NCI-H1694 treated with DMSO at 0.1 percent for 48 hours (cell line): ENCODE results near the gene PCED1B.
"Not testable (repeated sequence)": the region's sequence is repeated elsewhere in the genome, so short reads cannot be mapped to it uniquely, and the experiment has no call there.

Experiments used
- DNase-seq: peaks from one replicate; lab custom pipeline; 2025; lab: John Stamatoyannopoulos, UW

The PCED1B gene

GRCh38 chr12:47079468-47079980 lies at the start of gene PCED1B, which contains the start of gene AMIGO2:
Gene PCED1B, plus strand, starts transcription at chr12:47079621. Its CDS starts 155,443 bp downstream, at chr12:47235064.
Gene AMIGO2, minus strand, starts transcription at chr12:47079959. Its CDS starts 957 bp downstream, at chr12:47079002.
- DNase-seq: no peak

GRCh38 chr12:47029903-47030302 lies 49.5 kb upstream of the PCED1B start:
- DNase-seq: no peak

- no peak for DNase-seq
Observed at GRCh38 chr12:47032644-47033043, 46.8 kb upstream of the PCED1B start.

GRCh38 chr12:47033081-47033480 lies 46.3 kb upstream of the PCED1B start:
- no peak for DNase-seq

- DNase-seq: no peak
Observed at GRCh38 chr12:47033789-47034555, 45.4 kb upstream of the PCED1B start.

- no peak for DNase-seq
Observed at GRCh38 chr12:47034661-47035060, 44.8 kb upstream of the PCED1B start.

- no peak for DNase-seq
Observed at GRCh38 chr12:47035484-47035883, 43.9 kb upstream of the PCED1B start.

GRCh38 chr12:47038270-47038748 lies 41.1 kb upstream of the PCED1B start:
- DNase-seq: no peak

GRCh38 chr12:47039079-47039478 lies 40.3 kb upstream of the PCED1B start:
- DNase-seq: no peak

- DNase-seq: no peak
Observed at GRCh38 chr12:47039756-47040155, 39.7 kb upstream of the PCED1B start.

- no peak for DNase-seq
Observed at GRCh38 chr12:47041327-47041726, 38.1 kb upstream of the PCED1B start.

- no peak for DNase-seq
Observed at GRCh38 chr12:47048541-47048940, 30.9 kb upstream of the PCED1B start.

GRCh38 chr12:47051291-47051690 lies 28.1 kb upstream of the PCED1B start:
- DNase-seq: not testable (repeated sequence)

GRCh38 chr12:47052274-47052673 lies 27.1 kb upstream of the PCED1B start:
- no peak for DNase-seq

- no peak for DNase-seq
Observed at GRCh38 chr12:47053961-47054360, 25.5 kb upstream of the PCED1B start.

GRCh38 chr12:47054659-47055058 lies 24.8 kb upstream of the PCED1B start:
- DNase-seq: no peak

GRCh38 chr12:47055856-47056255 lies 23.6 kb upstream of the PCED1B start:
- DNase-seq: not testable (repeated sequence)

- DNase-seq: not testable (repeated sequence)
Observed at GRCh38 chr12:47056944-47057343, 22.5 kb upstream of the PCED1B start.

- DNase-seq: not testable (repeated sequence)
Observed at GRCh38 chr12:47058640-47059039, 20.8 kb upstream of the PCED1B start.

GRCh38 chr12:47065546-47065945 lies 13.9 kb upstream of the PCED1B start:
- DNase-seq: no peak

- DNase-seq: no peak
Observed at GRCh38 chr12:47066278-47067025, 13.0 kb upstream of the PCED1B start.

- DNase-seq: no peak
Observed at GRCh38 chr12:47067176-47067575, 12.2 kb upstream of the PCED1B start.
